ENCODE measurements around the gene TP53TG5.
A peak's percentile ranks its signal among the peaks of the same experiment; 100 is the strongest.

TP53TG5 gene

DNA sequence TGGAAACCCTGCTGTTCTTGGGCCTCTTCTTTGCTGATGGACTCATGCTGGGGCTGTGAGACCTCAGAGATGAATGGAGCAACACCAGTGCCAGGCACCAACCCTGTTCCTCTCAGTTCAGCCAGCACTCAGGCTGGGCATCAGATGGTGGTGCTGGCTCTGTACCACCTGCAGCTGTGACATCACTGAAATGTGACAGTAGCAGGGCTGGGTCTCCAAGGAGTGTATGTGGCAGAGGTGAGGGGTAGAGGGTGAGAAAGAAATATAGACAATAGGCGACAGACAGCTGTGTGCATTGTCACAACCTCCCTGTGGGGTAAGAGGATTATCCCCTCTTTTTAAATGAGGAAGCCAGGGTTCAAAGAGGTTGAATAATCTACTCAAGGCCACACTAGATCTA, at the start of gene TP53TG5:
Gene TP53TG5, minus strand, starts transcription at position 135 of the 400 bp plus-strand sequence. Its CDS starts 89 bp downstream, at position 46.
- DNase-seq: no peak

DNA sequence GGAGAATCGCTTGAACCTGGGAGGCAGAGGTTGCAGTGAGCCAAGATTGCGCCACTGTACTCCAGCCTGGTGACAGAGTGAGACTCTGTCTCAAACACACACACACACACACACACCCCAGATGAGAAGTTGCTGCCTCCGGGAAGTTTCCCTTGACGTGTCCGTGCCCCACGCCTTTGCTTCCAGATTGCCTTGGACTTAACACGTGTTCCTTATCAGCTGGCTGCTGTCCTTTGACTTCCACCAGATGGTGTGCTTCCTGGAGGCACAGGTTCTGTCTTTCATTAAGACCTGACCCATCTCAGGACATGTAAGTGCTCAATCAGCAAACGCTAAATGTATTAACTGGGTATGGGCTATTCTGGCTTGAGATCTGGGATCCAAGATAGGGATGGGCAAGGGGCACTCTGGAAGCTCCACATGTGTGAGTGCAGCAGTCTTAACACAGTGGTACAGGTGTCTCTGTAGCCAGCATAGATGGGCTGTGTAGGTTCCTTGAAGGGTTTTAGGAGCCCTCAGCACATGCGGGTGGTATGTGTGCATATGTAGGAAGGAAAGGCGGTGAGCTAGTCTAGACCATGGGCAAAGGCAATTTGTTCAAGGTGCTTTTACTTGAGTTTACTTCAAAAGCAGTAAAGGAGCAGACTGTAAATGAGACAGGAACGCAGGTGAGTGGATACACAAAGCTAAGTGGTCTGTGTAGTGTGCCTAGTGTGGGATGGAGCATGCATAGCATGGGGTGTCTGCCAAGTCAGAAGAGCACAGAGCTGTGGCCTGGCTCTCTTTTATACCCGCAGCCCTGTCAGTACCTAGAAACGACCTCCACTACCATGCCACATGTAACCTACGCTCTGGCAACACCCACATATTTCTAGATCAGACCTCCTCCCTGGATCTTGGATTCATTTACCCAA, 49.4 kb upstream of the TP53TG5 start:
- no peak for DNase-seq

DNA sequence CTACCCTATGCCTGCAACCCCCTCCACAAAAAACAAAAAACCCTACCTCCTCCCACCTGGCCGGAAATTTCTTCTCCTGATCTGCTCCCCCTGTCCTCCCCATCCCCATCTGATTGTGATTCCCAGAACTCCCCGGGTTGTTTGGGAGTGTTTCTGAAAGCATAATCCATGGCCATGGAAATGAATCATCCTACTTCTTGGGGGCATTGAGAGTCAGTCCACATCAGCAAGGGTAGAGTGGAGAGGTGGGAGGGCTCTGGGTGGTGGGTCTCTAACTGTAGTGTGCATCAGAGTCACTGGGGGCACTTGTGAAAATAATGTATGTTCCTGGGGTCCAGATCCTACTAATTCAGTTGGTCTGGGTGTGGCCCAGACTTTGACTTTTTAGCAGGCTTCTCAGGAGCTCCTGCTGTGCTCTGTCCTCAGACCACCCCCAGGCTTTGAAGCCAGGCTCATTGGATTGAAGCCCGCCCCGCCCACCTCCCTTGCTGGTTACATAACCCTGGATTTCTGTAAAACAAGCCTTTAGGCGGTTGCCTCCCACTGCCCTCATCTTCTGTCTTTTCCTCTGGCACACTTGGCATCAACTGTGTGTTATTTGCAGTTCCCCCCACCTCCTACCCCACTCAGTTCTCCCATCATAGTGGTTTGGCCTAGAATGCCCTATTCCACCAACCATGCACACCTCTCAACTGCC, 48.3 kb upstream of the TP53TG5 start:
- no peak for DNase-seq

DNA sequence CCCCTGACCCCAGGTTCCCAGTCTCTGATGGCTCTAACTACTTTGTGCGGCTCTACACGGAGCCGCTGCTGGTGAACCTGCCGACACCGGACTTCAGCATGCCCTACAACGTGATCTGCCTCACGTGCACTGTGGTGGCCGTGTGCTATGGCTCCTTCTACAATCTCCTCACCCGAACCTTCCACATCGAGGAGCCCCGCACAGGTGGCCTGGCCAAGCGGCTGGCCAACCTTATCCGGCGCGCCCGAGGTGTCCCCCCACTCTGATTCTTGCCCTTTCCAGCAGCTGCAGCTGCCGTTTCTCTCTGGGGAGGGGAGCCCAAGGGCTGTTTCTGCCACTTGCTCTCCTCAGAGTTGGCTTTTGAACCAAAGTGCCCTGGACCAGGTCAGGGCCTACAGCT, 47.4 kb upstream of the TP53TG5 start:
- no peak for DNase-seq

DNA sequence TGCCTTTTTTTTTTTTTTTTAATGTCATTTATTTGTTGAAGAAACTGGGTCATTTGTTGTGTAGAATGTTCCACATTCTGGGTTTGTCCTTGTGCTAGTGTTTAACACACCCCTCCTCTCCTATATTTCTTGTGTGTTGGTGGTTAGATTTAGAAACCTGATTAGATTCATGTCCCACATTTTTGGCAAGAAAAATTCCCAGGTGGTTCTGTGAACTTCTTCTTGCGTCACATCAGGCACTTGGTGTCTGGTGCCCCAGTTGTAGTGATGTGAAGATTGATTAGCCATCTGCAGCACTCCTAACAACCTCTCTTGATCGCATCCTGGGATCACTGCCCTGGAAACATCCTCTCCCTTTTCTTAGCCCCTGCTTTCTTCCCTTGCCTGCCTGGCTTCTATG, 45.6 kb upstream of the TP53TG5 start:
- DNase-seq: no peak

DNA sequence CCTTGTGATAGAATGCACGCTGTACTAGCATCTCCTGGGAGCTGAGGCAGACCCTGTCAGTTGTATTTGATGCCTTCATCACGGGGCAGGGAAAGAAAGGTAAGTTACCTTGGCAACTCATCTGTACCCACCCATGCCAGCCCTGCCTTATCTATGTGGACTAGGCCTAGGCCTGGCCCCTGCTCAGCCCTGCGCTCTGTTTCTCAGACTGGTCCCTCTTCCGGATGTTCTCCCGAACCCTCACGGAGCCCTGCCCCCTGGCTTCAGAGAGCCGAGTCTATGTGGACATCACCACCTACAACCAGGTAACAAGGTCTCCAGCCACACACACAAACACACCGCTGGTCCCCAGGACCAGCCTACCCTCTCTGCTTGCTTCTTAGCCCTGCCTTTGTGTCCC, 42.0 kb upstream of the TP53TG5 start:
- no peak for DNase-seq

DNA sequence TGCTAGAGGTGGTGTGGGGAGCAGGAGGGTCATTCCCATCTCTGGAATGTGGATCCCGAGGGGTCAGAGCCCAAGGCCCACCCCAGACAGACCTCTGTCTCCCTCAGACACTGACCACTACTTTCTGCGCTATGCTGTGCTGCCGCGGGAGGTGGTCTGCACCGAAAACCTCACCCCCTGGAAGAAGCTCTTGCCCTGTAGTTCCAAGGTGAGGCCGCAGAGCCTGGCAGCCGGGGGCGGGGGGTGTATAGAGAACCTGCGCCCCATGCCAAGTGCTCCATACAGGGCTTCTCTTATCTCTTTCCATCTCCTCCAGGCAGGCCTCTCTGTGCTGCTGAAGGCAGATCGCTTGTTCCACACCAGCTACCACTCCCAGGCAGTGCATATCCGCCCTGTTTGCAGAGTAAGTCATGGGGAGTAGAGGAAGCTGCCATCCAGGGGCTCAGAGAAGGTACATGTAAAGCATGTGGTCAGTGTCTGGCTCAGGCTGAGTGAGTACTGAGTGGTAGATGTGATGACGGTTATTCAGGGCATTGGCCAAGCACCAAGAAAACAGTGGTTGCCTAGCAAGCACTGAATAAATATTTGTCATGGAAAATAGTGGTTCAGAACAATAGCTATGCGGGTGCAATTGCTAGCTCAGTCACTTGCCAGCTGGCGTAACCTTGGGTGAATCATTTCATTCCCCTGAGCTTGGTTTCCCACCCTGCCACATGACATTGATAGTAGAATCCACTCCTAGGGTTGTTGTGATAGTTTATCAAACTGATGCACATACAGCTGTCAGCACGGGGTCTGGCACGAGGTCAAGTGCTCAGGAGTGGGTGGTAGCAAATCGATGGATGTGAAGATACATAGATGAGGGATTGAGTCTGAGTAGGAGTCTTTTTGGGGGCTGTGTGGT, 41.3 kb upstream of the TP53TG5 start:
- no peak for DNase-seq

DNA sequence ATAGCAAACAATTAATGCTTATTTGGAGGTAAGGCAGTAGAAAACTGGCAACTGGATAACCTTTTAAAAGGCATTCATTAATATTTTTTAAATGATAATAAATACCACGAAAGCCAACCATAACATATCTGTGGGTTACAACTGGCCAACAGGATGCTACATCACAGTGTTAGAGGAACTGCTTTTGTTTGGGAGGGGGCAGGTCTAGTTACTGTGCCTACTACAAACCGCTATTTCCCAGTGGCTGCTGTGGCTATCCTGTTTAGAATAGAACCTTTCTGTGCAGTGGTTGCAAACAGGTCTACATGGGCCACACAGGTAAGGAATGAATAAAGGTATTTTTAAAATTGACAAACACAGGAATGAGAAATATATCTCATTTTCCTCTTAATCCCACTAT, 38.8 kb upstream of the TP53TG5 start:
- DNase-seq: no peak

DNA sequence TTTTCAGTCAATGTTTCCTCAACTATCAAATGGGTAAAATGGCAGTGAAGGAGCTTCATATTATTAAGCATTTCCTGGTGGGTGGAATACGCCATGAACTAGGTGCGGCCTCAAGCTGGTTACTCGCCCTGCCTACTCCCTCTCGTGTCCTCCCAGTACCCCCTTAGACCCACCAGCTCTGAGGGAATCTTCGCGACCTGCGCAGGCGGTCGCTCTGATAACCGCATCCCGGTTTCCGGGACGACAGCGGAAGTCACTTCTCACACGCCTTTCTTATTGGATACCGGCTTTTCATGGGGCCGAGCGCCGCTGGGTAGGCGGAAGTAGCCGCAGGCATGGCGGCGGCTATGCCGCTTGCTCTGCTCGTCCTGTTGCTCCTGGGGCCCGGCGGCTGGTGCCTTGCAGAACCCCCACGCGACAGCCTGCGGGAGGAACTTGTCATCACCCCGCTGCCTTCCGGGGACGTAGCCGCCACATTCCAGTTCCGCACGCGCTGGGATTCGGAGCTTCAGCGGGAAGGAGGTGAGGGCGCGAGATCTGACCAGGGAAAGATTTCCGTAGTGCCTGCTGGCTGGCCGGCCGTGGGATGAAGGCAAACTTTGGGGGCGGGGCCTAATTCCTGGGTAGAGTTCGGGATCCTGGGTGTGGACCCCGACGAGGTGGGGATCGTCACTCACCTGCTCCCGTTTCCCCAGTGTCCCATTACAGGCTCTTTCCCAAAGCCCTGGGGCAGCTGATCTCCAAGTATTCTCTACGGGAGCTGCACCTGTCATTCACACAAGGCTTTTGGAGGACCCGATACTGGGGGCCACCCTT, 37.9 kb upstream of the TP53TG5 start, which contains the start of gene PIGT:
Gene PIGT, plus strand, starts transcription at position 320 of the 816 bp plus-strand sequence. Its CDS starts 16 bp downstream, at position 336.
- DNase-seq: peak; percentile 29

DNA sequence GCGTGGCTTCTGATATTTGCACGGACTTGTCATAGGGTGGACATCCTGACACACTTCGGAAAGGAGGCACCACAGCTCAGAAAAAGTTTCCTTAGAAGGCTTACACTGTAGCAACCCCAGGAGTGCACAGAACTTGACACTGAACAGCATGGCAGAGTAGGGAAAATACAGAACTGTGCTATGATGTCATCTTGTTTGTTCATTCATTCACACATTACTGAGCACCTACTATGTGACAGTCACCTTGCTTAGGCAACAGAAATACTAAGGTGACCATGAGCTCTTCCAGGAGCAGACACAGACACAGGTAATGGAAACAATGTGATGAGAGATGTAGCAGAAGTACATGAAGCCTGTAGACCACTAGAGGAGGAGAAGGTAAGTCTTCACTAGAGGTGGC, 35.4 kb upstream of the TP53TG5 start:
- DNase-seq: no peak

DNA sequence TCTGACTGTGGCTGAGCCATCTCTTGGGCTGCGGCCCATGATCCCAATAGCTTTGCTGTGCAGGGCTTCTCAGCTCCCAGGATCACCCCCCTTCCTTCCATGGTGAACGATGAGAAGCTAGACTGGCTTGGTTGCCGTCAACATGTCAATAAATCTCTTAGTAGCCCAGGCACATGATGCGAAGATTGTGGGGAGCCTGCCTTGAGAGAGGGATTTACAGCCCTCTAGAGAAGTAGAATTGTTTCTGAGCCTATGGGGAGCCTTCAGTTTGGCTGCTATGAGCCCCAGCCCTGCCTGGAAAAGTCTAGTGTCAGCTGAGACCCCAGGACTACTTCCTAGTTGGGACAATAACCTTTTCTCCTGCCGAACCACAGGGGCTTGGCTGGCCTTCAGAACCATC, 34.5 kb upstream of the TP53TG5 start:
- DNase-seq: no peak

DNA sequence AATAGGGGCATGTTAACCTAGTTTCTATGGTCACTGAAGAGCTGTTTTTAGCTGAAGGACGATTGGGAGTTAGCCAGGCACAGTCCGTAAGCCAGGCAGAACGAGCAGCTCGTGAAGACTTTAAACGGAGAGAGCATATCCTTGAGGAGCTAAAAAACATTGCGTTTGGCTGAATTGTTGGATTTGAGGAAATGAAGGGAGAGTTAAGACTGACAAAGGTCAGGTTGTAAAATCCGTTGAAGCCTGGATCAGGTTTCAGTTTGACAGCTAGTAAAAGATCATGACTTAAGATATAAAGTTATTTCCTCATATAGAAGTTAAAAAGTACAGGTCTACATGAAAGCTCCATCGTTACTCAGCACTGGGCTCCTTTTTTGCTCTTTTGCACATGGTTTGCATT, 32.8 kb upstream of the TP53TG5 start:
- no peak for DNase-seq

DNA sequence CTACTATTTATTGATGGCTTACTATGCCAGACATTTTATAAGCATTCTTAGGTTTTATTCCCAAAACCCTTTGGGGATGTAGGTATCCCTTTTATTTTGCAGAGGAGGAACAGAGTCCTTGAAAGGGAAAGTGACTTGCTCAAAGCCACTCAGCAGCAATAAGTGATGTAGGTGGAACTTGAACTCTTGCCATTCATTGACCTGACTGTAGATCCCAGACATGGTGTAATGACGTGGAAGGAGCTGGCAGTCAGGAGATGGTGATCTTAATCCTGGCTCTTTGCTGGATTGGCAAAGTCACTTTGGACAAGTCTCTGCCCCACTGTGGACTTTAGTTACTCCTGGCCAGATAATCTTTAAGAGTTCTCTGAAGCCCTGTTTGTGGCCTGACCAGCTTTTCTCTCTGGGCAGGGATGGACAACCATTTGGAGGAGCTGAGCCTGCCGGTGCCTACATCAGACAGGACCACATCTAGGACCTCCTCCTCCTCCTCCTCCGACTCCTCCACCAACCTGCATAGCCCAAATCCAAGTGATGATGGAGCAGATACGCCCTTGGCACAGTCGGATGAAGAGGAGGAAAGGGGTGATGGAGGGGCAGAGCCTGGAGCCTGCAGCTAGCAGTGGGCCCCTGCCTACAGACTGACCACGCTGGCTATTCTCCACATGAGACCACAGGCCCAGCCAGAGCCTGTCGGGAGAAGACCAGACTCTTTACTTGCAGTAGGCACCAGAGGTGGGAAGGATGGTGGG, 31.6 kb upstream of the TP53TG5 start:
- no peak for DNase-seq

DNA sequence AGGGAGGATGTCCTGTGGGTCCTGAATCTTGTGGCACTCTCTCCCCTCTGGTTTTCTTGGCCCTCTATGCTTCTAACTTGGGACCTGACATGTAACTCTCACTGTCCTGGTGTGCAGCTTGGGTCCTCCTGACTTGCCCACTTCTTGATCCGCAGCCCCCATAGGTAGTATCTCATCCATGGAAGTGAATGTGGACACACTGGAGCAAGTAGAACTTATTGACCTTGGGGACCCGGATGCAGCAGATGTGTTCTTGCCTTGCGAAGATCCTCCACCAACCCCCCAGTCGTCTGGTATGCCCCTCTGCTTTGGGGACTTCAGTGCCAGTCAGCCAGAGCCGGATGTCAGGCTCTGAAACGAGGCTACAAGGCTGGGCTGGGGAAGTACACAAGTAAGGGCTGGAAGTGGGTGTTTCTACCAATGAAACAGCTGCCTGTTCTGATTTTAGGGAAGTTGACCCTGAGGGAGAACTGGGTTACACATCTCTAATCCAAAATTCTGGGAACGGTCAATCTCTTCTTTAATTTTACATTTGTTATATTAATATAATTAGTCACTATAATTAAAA, 30.6 kb upstream of the TP53TG5 start:
- DNase-seq: no peak

DNA sequence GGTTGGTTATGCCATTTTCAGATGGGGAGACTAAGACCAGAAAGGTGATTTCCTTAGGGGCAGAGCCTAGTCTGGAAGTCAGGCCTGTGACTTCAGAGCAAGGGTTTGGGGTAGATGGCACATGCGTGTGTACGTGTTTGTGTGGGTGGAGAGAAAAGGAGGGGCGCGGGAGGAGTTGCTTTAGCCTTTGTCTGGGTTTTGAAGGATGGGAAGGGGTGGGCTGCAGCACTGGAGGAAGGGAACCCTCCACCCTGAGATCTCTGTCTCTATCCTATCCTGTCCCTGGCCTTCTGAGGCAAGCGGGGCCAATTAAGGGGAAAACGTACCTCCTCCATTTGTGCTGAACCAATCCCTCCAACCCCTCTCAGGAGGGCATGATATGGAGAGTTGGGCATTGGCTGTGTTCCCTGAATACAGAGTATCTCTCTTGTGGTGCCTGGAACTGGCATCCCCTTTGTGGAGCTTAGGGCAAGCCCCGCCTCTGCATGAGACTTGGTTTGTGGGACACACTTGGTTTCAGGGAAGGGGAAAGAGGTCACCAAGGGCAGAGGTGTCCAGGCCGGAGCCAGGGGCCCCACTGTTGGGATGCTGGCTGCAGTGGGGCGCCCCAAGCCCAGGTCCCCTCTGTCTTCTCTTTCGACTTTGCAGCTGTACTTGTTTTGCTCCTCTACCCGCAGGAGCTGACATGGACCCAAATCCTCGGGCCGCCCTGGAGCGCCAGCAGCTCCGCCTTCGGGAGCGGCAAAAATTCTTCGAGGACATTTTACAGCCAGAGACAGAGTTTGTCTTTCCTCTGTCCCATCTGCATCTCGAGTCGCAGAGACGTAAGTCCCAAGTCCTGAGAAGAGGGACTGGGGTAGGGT, 29.9 kb upstream of the TP53TG5 start, which contains the start of gene DBNDD2:
Gene DBNDD2, plus strand, starts transcription at position 507 of the 863 bp plus-strand sequence. Its CDS starts 179 bp downstream, at position 686.
- no peak for DNase-seq

DNA sequence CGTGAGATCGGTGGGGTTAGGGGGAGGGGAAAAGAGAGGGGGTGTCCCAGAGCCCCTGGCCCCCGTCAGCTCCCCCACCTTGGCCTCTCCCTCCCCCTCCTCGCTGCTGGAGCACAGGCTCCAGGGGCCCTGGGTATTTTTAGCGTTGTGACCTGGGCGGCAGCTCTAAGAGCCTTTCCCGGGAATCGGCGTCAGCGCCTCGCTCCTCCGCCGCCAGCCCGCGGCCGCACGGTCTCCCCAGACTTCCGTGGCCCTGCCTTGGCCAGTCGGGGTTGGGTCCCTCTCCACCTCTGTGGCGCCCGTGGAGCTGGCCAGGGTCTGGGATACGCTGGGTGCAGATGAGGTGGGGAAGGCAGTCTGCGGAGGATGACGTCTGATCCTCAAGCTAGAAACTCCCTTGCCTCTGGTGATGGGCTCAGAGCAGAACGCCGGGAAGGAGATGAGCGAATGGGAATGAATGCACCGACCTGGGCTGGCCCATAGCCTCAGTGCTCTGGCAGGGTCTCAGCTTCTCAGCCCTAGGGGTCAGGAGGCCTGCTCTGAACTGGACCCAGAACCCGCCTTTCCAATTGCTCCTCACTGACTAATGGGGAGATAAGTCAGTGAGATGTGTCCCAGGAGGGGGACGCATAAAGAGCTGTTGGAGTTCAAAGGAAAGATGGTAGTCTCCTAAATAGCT, 29.1 kb upstream of the TP53TG5 start:
- no peak for DNase-seq

DNA sequence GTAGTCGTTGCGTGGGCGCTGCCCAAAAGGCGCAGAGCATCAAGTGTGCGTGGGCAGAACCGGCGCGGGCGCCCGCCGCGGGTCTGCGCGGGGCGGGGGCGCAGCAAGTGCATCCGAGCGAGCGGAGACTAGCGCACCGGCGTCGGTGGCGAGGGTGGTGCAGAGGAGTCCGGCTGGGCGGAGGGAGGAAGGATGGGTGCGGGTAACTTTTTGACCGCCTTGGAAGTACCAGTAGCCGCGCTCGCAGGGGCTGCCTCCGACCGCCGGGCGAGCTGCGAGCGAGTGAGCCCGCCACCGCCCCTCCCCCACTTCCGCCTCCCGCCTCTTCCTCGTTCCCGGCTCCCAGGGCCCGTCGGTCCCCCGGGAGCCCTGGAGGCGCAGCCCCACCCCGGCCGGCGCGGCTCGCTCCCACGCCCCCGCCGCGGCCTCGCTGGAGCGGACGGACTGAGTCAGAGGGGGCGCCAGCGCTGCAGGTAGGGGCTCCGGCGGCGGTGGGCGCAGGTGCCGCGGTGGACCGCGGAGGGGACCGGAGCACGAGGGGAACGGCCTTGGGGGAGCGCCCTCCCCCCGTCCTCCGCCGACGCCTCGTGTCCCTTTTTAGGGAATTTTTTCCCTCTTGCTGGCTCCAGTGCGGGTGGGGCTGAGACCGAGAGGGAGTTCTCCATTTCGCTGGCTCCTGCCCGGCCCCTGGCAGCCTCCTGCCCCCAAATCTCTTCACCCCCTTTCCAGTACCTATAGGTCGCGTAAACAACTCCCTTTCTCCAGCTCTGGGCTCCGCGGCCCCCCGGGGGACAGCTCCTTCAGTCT, 28.3 kb upstream of the TP53TG5 start:
- DNase-seq: no peak

DNA sequence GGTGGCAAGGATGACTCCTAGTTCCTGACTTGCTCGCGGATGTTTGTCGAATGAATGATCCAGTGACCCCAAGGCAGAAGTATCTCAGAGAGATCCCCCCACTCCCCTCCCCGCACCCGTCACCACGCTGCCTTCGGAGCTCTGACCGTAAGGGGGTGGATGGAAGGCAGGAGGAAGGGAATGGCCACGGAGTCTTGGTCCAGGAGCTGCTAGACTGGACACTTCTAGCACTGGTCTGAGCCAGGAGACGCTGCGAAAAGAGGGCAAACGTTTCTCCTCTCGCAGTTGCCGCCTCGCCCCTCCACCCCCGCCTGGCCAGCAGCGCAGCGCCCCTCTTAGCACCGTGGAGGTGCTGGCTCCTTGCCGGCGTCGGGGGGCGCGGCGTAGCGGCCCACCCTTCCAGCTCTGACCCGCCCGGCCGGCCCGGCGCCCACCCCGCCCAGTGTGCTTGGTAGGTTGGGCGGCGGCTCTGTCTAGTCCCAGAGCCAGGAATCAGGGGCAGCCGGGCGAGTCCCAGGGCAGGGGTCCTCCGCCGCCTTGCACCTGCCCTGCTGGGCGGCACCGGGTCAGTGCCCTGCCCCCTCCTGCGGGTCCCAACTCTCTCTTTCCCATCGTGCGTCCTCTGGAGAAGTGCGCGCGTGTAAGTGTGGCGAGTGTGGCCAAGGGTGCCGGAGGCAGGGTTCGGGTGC, 27.6 kb upstream of the TP53TG5 start:
- DNase-seq: no peak
